ENCODE results near the gene COLEC12. TPM values are rescaled to one million over a fixed set of nuclear protein-coding genes. Genes with fewer than 3 reads are reported as not detected.

Gene COLEC12
- total RNA-seq, 3 donors from 2014 or later = 2.4 to 12.1 (median 4.7) TPM

- TF ChIP-seq, protein P1, sequence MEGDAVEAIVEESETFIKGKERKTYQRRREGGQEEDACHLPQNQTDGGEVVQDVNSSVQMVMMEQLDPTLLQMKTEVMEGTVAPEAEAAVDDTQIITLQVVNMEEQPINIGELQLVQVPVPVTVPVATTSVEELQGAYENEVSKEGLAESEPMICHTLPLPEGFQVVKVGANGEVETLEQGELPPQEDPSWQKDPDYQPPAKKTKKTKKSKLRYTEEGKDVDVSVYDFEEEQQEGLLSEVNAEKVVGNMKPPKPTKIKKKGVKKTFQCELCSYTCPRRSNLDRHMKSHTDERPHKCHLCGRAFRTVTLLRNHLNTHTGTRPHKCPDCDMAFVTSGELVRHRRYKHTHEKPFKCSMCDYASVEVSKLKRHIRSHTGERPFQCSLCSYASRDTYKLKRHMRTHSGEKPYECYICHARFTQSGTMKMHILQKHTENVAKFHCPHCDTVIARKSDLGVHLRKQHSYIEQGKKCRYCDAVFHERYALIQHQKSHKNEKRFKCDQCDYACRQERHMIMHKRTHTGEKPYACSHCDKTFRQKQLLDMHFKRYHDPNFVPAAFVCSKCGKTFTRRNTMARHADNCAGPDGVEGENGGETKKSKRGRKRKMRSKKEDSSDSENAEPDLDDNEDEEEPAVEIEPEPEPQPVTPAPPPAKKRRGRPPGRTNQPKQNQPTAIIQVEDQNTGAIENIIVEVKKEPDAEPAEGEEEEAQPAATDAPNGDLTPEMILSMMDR (IDR thresholded peaks at IDR 0.05) = no peak
- Histone ChIP-seq H3K4me3 (no peak overlapping the region), H3K4me1 (ENCODE audit: low read depth) (no peaks in the 10 kb centered on the region), H3K36me3 (ENCODE audit: low read depth) (no peaks in the 10 kb centered on the region), H3K9me3 (no peaks in the 10 kb centered on the region)
- intact Hi-C loops (cut with DNase I, micrococcal nuclease) = no loop called here
- no peak for ATAC-seq
- DNase-seq = no peak
Measured at GRCh38 chr18:532018-532417, 31.5 kb upstream of the COLEC12 start.

DNA sequence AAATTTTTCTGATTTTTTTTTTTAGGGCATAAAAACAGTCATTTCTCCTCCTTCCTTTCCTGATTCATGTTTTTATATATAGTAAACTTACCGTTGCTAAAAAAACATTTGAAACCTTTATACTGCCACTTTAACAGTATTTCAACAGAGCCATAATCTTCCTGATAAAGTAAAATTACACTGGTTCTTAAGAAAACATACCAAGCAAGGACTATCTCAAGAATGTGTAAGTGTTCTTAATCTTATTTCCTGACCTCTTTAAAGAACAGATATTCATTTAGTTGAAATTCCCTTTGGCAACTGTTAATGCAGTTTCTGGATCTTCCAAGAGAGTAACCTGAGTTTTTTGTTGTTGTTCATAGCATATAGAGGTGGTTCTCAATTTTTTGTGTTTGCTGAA lies 26.6 kb upstream of the COLEC12 start:
- intact Hi-C loops (cut with DNase I, micrococcal nuclease) = no loop called here
- ATAC-seq = no peak

GRCh38 chr18:526681-527080 lies 26.2 kb upstream of the COLEC12 start:
- TF ChIP-seq, protein P1 (IDR thresholded peaks at IDR 0.05) = no peak
- Histone ChIP-seq H3K9me3 (no peaks in the 10 kb centered on the region), H3K36me3 (ENCODE audit: low read depth) (no peaks in the 10 kb centered on the region), H3K4me3 (no peak overlapping the region), H3K4me1 (ENCODE audit: low read depth) (no peaks in the 10 kb centered on the region)
- no peak for DNase-seq
- ATAC-seq = no peak
- intact Hi-C loops (cut with DNase I, micrococcal nuclease) = no loop called here

More for the DNA sequence above, 26.6 kb upstream of the COLEC12 start:
- H3K9me3 ChIP-seq = no peaks in the 10 kb centered on the region
- no peaks in the 10 kb centered on the region for H3K4me1 ChIP-seq (ENCODE audit: low read depth)
- H3K36me3 ChIP-seq (ENCODE audit: low read depth) = no peaks in the 10 kb centered on the region
- TF ChIP-seq, protein P1 (IDR thresholded peaks at IDR 0.05) = no peak
- H3K4me3 ChIP-seq = no peak overlapping the region
- DNase-seq = no peak

- no peaks in the 10 kb centered on the region for H3K9me3 ChIP-seq
- intact Hi-C loops (cut with DNase I, micrococcal nuclease) = no loop called here
Measured at GRCh38 chr18:525036-525797, 24.7 kb upstream of the COLEC12 start.

DNA sequence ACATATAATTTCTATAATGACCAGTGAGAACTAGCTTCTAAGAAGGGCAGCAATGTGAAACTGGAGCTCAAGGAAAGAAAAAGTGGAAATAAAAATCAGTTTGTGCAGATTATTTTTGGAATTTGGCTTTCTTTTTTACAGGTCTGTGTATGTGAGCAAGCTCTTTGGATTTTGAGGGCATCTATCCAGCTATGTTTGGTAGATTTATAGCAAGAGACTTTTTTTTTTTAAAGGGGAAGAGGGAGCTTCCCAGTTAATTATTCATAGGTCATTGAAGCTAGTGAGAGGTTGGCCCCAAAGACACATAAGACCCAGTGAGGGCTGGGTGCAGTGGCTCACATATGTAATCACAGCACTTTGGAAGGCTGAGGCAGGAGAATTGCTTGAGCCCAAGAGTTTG lies 24.0 kb upstream of the COLEC12 start:
- H3K36me3 ChIP-seq (ENCODE audit: low read depth) = no peaks in the 10 kb centered on the region
- H3K4me1 ChIP-seq (ENCODE audit: low read depth) = no peaks in the 10 kb centered on the region
- TF ChIP-seq, protein P1 (IDR thresholded peaks at IDR 0.05) = no peak
- ATAC-seq (no peak), DNase-seq (no peak)
- intact Hi-C loops (cut with DNase I, micrococcal nuclease) = no loop called here
- H3K4me3 ChIP-seq = no peak overlapping the region
- no peaks in the 10 kb centered on the region for H3K9me3 ChIP-seq

More at GRCh38 chr18:525036-525797, 24.7 kb upstream of the COLEC12 start:
- no peak for ATAC-seq
- TF ChIP-seq, protein P1 (IDR thresholded peaks at IDR 0.05) = no peak
- no peak for DNase-seq
- no peaks in the 10 kb centered on the region for H3K4me1 ChIP-seq (ENCODE audit: low read depth)
- no peak overlapping the region for H3K4me3 ChIP-seq
- H3K36me3 ChIP-seq (ENCODE audit: low read depth) = no peaks in the 10 kb centered on the region
